Cerebellar cortex (tissue), 1 donor: ENCODE results near the gene CTDP1.
"Not testable (repeated sequence)": the region's sequence is repeated elsewhere in the genome, so short reads cannot be mapped to it uniquely, and the experiment has no call there.

Experiments
- DNase-seq: peaks from one replicate; pipeline ENCODE4 v3.0.0-alpha.2; 2015; ENCODE audit warnings: low spot score

The CTDP1 gene

GRCh38 chr18:79682894-79683625, 3.5 kb downstream of the CTDP1 start:
- DNase-seq = no peak

GRCh38 chr18:79683626-79684282, 4.2 kb downstream of the CTDP1 start:
- DNase-seq = no peak

- no peak for DNase-seq
Observed at GRCh38 chr18:79684283-79684631, 4.7 kb downstream of the CTDP1 start.

- DNase-seq = no peak
Observed at GRCh38 chr18:79684787-79685186, 5.2 kb downstream of the CTDP1 start.

GRCh38 chr18:79685281-79685680, 5.7 kb downstream of the CTDP1 start:
- no peak for DNase-seq

GRCh38 chr18:79685971-79686370, 6.4 kb downstream of the CTDP1 start:
- no peak for DNase-seq

GRCh38 chr18:79687806-79688205, 8.2 kb downstream of the CTDP1 start:
- DNase-seq = no peak

- DNase-seq = no peak
Observed at GRCh38 chr18:79690071-79690470, 10.5 kb downstream of the CTDP1 start.

GRCh38 chr18:79690586-79691482, 11.2 kb downstream of the CTDP1 start:
- no peak for DNase-seq

- no peak for DNase-seq
Observed at GRCh38 chr18:79692056-79692455, 12.5 kb downstream of the CTDP1 start.

- DNase-seq = no peak
Observed at GRCh38 chr18:79692886-79693285, 13.3 kb downstream of the CTDP1 start.

GRCh38 chr18:79693561-79694205, 14.1 kb downstream of the CTDP1 start:
- no peak for DNase-seq

GRCh38 chr18:79694206-79694894, 14.7 kb downstream of the CTDP1 start:
- DNase-seq = not testable (repeated sequence)

GRCh38 chr18:79694895-79695213, 15.3 kb downstream of the CTDP1 start:
- no peak for DNase-seq

- no peak for DNase-seq
Observed at GRCh38 chr18:79695269-79695668, 15.7 kb downstream of the CTDP1 start.

- DNase-seq = no peak
Observed at GRCh38 chr18:79695856-79696850, 16.6 kb downstream of the CTDP1 start.

GRCh38 chr18:79697178-79697577, 17.6 kb downstream of the CTDP1 start:
- DNase-seq = no peak

- no peak for DNase-seq
Observed at GRCh38 chr18:79697976-79698375, 18.4 kb downstream of the CTDP1 start.

- no peak for DNase-seq
Observed at GRCh38 chr18:79698668-79699335, 19.2 kb downstream of the CTDP1 start.

- DNase-seq = no peak
Observed at GRCh38 chr18:79699653-79700052, 20.1 kb downstream of the CTDP1 start.
